ENCODE data around the gene SUSD6.
A peak's percentile ranks its signal among the peaks of the same experiment; 100 is the strongest.
"Not testable (repeated sequence)": the region's sequence is repeated elsewhere in the genome, so short reads cannot be mapped to it uniquely, and the experiment has no call there.

The SUSD6 gene

DNA sequence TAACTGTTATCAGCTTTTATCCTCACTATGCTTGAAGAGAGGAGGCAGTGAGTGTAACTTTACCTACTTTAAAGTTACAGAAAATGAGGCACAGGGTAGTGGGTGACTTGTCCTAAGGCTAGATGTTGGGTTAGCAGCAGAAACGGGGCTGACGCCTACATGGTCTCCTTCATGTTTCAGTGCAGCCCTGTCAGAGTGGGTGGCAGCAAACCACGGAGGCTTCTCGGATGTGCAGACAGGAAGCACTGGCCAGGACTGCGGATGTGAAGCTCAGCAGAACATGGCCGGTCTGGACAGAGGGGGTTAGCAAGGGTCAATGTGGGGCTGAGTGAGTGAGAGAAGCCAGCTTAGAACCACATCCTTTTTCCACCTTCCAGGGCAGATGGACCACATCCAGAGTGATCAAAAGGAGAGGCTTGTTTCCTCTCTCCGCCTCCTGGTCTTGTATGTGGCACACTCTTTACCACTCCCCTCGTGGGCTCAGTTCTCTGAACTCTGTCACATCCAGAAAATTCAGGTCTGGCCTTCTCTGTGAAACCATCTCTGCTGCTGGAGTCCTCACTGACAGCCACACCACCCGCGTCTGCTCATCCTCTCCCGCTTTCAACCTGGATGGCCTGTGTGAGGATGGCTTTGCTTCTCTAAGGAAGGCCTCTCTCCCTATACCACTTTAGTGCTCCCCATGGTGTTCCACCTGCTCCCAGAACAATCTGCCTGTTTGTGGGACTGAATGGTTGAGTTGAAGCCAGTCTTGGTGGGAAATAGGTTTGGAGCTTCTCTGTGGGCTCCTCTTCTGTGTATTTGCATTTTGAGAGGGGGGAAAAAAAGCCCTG, 14.1 kb downstream of the SUSD6 start:
- DNase-seq, result no peak

DNA sequence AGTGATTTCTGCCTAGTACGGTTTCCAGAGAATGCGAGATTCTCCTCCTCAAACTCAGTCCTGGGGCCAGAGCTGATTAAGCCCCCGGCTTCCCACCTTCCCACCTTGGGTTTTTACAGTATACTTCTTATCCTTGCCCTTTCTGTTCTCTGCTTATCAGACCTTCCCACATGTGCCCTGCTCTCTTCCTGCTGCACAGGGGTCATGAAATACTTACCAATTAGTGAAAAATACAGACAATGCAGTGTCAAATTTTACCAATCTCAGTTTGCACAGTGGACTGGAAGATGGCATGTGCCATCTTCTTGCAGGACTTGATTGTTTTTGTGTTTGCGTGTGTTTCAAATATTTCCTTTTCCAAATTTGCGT, 14.7 kb downstream of the SUSD6 start:
- DNase-seq, result no peak

DNA sequence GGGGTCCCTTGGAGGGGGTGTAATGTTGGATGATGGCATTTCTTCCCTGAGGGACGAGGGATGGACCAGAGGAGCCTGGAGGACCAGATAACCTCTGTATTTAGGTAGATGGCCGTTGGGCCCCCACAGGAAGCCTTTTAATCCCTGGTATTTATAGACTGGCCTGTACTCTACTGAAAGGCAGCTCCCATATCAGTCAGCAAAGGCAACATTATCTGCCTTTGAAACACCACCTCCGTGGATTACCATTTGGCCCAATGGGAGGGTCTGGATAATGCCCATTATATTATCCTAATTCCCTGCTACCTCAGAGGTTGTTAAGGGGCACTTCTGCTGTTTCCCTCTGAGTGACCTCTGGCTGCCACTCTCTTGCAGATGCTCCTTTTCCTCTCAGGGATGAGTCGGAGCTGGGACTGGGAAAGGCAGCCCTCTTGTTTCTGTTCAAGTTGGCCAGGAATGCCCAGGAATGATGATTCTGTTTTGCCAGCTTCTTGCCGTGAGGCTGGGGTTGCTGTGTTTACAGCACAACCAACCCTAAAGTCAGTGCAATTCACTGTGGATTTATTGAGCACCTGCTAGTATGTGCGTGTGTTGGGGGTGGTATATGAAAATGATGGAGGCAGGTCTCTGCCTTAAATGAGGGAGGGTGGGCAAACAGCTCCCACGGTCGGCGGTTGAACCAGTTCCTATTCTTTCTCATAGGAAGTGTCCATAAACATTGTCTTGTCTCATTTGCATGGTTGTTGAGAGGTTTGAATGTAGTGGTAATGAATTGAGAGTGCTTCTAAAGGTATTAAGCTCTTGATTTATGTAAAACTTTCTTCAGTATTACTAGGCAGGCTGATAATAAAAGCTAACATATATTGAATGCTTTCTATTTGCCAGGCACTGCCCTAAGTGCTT, 18.1 kb downstream of the SUSD6 start:
- DNase-seq, result no peak

DNA sequence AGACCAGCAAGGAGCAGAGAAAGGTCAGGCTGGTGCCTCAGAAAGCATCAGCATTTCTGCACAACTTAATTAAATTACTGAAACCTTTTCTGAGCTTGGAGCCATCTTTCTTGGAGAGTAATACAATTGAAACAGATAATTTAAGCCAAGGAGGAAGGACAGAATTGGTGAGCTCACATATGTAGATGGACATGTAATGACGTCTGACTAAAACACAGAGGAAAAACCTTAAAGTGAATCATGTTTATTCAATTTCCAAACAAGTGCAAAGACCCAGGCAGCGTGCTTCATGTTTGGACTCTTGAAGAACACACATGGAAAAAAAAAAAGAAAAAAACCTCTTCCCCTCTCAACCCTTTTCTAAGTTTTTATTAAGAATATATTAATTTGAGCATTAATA, 19.0 kb downstream of the SUSD6 start:
- DNase-seq, result no peak

DNA sequence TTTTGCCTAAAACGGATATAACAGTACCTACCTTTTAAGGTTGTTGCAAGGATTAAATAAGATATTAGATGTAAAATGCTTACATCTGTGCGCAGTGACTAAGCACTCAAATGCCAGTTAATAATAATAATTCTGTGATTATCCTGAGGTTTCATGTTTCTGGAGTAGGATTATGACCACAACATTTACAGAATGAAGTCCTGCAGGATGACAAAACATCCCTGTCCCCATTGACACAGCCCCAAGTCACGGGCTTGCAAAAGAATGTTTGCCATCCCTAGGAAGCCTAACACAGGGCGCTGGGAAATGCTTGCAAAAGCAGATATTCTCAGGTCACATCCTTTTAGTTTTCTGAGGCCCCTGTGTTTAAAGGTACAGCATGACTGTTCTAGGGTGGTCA, 20.1 kb downstream of the SUSD6 start:
- DNase-seq, result no peak

DNA sequence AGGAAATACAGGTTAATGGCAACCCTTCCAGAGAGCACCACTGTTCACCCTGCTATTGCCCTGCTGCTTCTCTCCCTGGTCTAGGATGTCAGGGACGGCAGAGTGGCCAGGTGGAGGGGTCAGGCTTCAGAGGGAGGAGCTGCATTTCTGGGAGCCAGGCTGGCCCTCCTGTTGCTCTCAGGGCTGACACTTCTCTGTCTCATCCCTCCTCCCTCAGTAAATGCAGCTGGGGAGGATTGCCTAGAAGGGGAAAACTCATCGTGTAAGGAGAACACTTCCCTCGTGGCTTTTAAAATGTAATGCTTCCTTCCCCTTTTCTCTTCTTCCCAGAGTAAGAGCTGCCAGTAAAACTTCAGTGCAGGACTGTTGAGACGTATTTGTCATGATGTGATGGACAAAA, 20.8 kb downstream of the SUSD6 start:
- no peak for DNase-seq

DNA sequence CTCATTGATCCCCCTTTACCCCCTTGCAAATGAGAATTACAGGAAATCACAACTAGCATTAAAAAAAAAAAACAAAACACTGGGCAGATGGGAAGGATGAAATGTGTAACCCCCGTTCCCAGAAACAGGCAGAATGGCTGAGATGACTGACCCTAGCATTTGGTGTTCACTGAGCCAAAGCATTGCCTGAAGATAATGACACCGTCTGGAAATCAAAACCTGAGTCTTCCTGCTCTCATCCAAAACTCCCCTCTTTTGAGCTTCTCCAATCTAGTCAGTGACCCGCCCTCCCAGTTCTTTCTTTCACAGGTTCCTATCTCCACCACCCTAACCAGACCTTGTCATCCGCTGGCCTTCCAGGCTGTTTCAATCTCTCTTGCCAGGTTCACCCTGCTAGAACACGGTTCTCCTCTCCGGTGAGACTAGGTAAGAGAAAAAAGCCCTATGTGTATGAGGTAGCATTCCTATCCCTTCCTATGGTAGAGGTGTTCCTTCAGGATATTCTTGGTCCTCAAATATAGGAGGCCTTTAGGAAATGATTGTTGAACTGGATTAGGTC, 21.3 kb downstream of the SUSD6 start:
- no peak for DNase-seq

DNA sequence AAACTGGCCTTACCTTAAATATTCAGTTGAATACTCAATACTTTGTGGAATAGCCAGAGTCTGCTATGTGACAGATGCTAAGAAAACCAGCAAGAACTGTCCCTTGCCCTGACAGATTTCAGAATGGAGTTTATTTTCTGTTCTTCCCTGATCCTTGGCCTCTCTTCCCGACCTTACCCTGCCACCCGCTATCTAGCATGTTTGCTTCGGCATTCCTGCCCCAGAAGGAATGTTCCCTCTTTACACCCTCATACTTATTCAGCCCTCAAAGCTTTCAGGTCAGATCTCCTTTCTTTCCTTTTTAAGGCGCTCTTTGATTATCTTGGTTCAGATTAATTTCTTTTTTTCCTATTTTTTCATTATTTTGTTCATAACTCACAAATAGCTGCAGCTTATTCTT, 21.8 kb downstream of the SUSD6 start:
- DNase-seq, result no peak

DNA sequence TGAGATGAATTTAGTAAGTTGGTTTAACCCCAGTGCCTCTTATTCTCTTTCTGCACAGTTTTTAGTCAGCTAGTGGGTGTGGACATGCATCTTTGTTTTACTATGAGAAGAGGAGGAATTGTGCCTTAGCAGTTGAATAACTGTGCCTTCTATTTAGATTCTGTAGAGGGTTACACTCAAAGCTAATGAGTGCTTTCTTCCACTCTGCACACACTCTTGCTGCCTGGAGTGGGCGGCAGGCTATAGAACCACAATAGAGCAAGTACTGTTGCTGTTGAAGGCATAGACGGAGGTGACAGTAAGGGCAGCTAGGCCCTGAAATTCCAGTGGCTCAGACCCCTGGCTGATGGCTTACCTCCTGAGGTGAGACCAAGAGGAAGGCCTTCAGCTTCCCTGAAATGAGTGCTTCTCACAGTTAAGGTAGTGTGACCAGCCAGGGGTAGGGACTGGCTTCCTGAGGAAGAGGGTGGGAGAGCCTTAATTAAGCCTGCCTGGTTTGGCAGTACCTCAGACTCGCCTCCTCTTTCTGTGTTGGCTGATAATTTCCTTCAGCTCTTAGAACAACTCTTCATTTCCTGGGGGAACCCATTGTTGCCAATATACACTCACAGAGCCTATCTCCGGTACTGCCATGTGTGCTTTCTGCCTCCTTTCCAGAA, 24.7 kb downstream of the SUSD6 start:
- DNase-seq, result no peak

DNA sequence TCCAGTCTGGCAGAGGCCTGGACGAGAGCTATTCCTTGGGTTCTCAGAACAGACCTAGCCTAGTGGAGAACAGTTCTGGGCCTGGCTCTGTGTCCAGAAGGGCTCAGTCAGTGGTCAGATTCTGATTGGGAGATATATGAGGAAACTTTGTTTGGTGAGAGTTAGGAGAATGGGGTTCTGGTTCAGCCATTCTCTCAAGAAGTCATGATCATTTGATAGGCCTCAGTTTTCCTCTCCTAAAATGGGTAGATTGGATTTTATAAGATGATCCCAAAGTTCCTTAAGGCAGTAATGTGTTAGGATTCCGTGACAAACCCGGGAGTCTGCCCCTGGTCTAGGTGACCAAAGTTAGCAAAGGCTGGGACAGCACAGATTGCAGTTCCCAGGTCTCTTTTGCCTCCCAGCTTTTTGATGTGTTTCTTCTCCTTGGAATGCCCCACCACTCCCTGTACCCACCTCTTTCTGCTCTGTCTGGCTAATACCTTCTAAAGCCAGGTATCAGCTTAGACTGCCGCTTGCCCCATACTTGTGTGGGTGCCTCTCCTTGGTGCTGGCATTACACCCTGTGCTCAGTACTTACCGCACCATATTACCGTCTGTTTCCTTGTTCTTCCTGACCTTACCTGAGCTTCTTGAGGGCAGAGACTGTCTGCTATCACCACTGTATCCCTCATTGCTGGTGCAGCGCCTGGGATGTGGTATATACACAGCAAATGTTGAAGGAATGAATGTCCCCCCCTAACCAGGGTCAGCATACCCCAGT, 25.5 kb downstream of the SUSD6 start:
- DNase-seq, result no peak

DNA sequence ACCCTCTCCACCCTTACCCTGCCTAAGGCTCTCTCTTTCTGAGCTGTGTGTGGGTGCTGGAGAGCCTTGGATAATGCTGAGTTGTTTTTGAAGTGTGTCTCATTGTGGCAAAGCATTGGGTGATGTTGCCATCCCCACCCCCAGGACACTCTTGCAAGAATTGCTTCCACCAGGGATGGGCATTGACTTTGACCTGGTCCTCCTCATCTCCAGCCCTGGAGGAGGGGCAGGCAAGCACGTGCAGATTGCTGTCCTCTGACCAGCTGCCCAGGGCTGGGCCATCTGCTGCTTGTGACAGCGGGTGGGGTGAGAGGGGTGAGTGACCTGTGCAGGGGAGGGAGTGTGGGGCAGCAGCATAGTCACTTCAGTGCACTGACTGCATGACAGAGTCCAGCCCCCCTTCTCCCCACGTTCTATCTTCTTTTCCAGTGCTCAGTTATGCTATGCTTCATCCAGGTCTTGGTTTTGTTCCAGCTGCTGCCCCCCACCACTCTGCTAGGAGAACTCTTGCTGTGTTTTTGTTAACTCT, 26.2 kb downstream of the SUSD6 start:
- no peak for DNase-seq

DNA sequence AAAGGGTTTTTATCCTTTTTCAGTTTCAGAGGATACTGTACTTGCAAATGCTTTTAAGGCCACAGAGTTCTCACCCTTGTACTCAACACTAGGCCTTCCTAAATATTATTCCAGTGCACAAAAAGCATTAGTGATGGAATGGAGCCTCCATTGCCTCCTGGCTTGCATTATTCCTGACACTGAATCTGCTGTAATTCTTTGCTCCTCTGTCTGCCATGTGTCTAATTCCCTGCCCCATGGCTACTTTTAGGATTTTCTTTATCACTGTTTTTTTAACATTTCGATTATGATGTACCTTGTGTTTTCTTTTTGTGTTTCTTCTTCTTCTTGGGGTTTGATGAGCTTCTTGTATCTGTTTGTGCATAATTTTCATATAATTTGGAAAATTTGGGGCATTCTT, 29.5 kb downstream of the SUSD6 start:
- no peak for DNase-seq

DNA sequence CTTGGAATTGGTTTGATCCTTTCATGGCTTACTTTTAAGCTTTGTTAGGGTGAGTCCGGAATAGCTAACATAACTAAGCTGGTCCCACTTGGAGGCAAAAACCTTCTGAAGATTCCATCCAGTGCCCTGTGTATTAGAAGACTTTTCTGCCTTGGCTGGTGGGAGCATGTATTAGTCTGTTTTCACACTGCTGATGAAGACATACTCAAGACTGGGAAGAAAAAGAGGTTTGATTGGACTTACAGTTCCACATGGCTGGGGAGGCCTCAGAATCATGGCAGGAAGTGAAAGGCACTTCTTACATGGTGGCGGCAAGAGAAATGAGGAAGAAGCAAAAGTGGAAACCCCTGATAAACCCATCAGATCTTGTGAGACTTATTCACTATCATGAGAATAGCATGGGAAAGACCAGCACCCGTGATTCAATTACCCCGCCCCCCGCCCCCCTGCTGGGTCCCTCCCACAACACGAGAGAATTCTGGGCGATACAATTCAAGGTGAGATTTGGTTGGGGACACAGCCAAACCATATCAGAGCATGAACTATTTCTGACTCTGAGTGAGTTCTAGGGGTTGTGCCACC, 30.9 kb downstream of the SUSD6 start:
- DNase-seq, result not testable (repeated sequence)

DNA sequence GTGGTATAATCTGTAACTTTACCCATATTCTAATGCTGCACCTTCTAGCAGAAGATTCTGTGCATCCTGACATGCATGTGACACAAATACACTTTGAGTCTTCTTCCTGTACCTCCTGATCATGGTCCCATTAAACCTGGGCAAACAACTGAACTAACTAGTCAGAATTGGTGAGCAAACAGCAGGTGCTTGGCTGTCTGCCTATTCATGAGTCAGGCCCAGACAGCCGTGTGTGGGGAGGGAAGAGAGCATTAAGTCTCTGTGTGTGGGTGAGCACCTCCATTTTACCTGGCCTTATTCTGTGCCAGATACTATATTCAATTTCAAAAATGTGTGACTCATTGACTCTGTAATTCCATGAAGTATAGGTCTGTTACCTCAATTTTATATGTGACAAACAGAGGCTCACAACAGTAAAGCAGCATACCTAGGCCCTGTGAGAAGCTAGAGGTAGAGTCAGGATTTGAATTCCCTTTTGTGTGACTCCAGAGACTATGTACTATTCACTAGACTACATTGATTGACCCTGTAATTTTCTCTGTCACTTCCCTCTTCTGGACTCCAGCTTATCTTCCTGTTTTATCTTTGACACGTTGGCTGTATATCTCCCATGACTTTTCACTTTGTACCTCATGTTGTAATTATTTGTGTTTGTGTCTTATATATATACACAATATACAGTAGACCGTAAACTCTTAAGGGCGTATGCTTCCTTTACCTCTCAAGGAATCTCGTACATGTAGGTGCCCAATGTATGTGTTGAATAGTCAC, 32.2 kb downstream of the SUSD6 start:
- peak; percentile 76 for DNase-seq

DNA sequence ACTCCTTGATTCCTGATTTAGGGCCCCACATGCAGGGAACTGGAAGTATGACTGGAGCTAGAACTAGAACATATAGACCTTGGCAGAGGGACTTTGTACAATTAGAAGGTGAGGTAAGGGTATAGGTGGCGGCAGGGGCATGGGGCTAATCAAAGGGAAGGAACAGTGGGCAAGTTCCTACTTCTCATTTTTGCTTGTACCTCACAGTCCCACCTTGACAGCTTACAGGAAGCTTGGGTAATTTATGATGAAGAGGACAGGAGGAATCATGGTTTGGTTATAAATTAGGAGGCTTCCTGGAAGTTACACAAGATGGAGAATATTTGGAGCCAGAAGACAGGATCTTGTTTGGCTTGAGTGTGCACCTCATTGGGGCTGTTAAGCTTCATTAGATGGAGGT, 33.4 kb downstream of the SUSD6 start:
- no peak for DNase-seq

DNA sequence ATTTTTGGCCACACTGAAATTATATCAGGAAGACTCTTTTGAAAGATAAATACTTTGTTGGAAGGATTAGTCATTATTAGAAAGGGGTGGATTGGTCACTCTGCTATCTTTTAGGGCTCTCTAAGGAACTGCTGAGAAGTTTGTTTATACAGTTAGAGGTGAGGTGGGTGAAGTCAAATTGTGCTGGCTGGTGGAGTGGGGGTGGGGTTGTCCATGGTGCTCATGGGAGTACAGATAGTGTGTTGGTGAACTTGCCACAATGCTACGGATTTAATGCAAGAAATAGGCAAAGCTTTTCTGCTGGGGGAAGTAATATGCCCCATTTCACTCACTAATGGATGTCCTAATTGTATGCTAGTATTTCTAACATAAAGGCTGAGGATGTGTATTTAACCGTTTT, 35.8 kb downstream of the SUSD6 start:
- DNase-seq, result no peak

DNA sequence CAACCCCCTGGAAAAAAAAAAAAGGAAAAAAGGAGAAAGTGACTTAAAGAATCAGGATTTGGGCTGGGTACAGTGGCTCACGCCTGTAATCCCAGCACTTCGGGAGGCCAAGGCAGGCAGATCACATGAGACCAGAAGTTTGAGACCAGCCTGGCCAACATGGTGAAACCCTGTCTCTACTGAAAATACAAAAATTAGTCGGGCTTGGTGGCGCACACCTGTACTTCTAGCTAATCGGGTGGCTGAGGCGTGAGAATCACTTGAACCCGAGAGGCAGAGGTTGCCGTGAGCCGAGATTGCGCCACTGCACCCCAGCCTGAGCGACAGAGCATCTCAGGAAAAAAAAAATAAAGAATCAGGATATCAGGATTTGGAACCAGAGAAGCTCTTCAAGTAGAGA, 36.2 kb downstream of the SUSD6 start:
- not testable (repeated sequence) for DNase-seq

DNA sequence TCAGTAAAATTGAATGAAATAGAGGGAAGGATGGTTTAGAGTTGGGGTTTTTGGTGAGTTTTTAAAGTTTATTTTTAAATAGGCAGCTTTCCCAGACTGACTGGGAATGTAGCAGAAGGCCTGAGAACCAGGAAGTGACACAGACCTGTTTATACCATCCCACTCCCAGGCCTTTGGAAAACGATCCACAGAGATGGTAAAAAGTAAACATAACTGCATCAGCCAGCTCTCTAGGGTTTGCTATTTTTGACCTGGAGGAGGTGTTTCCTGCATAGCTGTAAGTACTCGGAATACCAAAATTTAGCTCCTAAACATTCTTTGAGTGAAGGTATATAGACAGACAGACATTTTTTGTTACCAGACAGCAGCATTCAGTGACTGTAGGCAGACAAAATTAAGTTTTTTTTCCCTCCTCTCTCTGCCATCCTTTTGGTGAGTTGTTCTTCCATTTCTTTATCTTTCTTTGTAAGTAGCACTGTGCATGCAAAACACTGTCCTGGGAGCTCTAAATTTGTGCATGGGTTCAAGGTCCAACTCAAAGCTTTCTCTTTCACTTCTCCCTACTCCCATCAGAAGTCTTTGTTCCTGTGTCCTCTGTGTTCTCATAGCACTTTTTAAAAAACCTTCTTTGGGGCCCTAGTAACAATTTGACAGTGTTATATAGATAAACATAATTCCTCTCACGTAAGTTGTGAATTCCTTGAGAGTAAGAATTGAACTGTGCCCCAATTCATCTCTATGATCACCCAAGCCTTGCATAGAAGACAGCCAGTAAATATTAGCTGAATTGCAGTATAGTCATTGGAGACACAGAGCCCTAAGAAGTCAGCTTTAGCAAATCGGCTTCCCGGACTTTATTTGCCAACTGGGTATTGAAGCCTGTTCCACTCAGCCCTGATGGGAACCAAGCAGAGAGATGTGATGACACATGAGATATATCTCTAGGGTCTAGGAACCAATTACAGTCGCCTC, 37.4 kb downstream of the SUSD6 start:
- DNase-seq, result no peak

DNA sequence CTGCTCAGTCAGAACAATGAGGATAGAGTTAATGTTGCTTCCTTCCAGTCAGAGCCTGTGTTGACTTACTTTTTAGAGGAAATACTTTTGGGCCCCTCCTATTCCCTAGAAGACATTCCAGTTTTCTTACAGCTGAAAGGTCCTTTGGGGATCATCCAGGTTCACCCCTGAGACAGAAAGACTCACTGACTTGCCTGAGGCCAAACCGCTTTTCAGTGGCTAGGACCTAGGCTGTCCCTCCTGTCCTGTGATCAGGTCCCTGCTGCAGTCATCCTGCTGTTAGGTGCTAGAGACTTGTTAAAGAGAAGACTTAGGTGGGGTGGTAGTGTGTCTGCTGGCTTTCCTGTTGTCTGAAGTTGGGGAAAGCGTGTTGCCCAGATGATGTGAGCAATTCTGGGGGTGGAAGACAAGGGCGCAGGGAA, 39.6 kb downstream of the SUSD6 start:
- DNase-seq, result no peak

DNA sequence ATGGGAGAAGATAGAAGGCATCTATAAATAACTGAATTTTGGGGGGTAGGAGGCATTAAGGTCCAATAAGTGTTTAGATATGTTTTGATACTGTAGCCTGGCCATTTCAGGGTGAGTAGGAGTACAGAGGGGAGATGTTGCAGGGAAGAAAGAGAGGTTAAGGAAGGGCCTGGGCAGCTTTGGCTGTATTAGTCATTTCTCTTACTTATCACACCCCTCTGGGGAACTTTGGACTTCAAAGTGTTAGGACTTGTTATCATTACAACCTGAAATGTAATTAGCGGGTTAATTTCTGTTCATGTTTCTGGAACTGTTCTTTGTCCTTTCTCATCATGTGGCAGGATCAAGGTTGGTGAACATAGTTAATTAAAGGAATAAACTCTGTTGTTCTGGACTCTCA, 40.3 kb downstream of the SUSD6 start:
- DNase-seq, result no peak

All from NCI-H1694 (cell line).